GM18907 (cell line): ENCODE data around the gene NT5DC4.

Experiments
- ATAC-seq: cut with Tn5 transposase; IDR thresholded peaks from one replicate; pipeline ENCODE4 v1.9.1; 2021; ENCODE audit warnings: mild to moderate bottlenecking, moderate library complexity; ENCODE audit not compliant: unreplicated experiment

The NT5DC4 gene

GRCh38 chr2:112720785-112721184, at the start of gene NT5DC4:
Gene NT5DC4, plus strand, starts transcription at chr2:112721020. Its CDS starts 60 bp downstream, at chr2:112721080.
- no peak for ATAC-seq

GRCh38 chr2:112671801-112672200, 49.0 kb upstream of the NT5DC4 start:
- ATAC-seq, result no peak

GRCh38 chr2:112673008-112673407, 47.8 kb upstream of the NT5DC4 start:
- no peak for ATAC-seq

GRCh38 chr2:112674229-112674628, 46.6 kb upstream of the NT5DC4 start:
- ATAC-seq, result no peak

GRCh38 chr2:112679484-112679883, 41.3 kb upstream of the NT5DC4 start:
- ATAC-seq, result no peak

GRCh38 chr2:112680666-112681101, 40.1 kb upstream of the NT5DC4 start:
- no peak for ATAC-seq

GRCh38 chr2:112682101-112682500, 38.7 kb upstream of the NT5DC4 start:
- no peak for ATAC-seq

GRCh38 chr2:112683550-112684414, 37.0 kb upstream of the NT5DC4 start:
- ATAC-seq, result no peak

- no peak for ATAC-seq
Measured at GRCh38 chr2:112684415-112684775, 36.4 kb upstream of the NT5DC4 start.

GRCh38 chr2:112685271-112685884, 35.4 kb upstream of the NT5DC4 start:
- no peak for ATAC-seq

- ATAC-seq, result no peak
Measured at GRCh38 chr2:112686348-112687217, 34.2 kb upstream of the NT5DC4 start.

- no peak for ATAC-seq
Measured at GRCh38 chr2:112687522-112687921, 33.3 kb upstream of the NT5DC4 start.

GRCh38 chr2:112688086-112688880, 32.5 kb upstream of the NT5DC4 start:
- ATAC-seq, result no peak

GRCh38 chr2:112690853-112691401, 29.9 kb upstream of the NT5DC4 start:
- ATAC-seq, result peak; percentile 58

GRCh38 chr2:112691881-112692281, 28.9 kb upstream of the NT5DC4 start:
- ATAC-seq, result no peak

- ATAC-seq, result peak; percentile 92
Measured at GRCh38 chr2:112692495-112692911, 28.3 kb upstream of the NT5DC4 start.

- ATAC-seq, result no peak
Measured at GRCh38 chr2:112692918-112693317, 27.9 kb upstream of the NT5DC4 start.

GRCh38 chr2:112693596-112693995, 27.2 kb upstream of the NT5DC4 start:
- ATAC-seq, result no peak

- ATAC-seq, result no peak
Measured at GRCh38 chr2:112694182-112694581, 26.6 kb upstream of the NT5DC4 start.

- ATAC-seq, result no peak
Measured at GRCh38 chr2:112698834-112699515, 21.8 kb upstream of the NT5DC4 start.
